Kidney glomerular epithelial cell (primary cell): Measurements from ENCODE around the gene TMEM184B.

Experiments used
- DNase-seq: peaks from one replicate; lab custom pipeline; 2025; lab: John Stamatoyannopoulos, UW

Gene TMEM184B

DNA sequence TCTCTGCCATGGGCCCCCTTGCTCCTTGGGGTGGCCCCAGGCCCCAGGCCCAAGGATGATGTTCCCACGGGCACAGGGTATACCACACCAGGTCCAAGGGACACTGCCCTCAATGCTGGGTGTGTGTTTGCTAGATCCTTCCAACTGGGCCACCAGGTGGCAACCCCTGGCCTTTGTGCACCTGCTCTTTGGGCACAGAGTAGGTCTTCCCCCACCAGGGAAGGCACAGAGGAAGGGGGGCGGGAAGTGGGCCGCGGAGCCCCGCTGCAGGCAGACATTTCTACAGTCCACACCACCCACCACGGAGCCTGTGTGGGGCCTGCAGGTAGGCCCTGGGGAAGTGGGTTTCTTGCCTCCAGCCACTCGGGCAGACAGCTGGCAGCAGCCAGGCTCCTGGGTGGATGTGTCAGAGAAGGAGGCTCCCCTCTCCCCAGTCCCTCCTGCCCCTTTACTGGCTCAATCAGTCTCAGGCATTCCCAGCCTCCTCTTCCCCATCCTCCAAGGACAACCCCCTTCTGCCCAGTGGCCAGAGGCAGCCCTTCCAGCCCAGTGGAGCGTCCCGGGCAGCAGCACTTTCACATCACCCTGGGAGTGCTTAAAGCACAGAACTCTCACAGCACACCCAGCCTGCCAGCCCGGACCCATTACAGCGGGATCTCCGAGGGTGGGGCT is 49.4 kb downstream of the TMEM184B start:
- DNase-seq = peak; percentile 87

DNA sequence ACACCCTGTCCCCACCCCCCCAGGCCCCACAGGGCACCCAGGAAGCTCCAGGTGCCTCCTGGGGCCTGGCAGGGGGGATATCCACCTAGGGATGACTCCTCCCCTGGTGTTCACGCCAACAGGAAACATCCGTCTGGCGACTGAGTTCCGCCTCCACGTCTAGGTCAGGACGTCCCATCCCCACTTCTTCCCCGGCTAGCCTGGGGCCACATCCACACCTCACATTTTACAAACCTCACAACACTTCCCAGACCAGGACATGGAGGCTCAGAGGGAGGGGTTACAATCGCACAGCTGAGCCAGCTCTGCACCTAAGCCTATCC is 50.1 kb downstream of the TMEM184B start:
- no peak for DNase-seq

DNA sequence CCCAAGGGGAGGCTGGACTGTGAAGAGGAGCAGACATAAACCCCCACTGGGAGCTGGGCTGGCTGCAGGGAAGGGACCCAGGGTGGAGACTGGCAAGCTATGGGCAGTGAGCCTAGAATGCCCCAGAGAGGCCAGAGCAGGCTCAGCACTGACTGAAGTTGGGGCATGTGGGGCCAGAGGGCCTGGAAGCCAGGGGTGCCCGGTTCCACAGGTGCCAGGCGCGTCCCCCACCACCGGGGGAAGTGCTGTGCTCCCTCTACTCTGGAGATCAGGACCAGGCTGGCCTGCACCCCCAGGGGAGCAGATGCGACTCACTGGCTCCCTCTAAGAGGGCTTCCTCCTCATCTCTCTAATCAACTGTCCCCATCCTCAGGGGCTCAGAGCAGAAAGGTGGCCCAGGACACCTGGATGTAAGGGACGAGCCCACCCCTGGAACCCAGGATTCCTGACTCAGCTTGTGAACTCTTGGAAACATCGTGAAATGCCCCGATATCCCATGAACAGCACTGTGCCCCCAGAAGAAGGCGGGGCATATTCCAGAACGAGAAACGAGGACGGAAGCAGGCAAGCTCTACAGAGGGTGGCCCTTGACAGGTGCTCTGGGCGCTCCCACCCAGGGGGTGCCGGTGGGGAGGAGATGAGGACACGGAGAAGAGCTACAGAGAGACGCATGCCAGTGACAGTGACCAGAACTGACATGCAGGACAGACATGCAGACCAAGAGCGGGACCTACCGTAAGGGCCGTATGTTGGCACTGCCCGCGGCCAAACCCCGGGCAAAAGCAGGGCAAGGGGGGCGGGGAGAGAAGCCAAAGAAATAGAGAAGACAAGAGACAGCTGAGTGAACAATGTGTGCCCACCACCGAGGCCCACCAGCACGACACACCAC is 50.7 kb downstream of the TMEM184B start:
- no peak for DNase-seq

DNA sequence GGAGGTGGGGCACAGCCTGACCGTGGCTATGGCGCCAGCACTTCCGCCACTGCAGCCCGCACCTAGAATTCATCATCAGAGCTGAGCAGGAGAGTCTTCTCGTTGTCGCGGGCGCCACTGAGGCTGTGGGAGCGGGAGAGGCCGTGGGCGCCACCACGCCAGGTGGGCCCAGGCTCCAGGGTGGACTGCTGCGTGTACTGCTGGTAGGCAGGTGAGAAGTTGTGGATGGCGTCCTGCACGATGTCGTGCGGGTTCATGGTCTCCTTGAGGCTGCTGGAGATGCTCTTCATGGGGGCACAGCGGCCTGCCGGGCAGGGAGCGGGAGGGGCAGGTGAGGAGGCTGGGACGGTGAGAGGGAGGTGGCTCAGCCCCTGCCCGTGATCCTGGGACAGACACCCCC is 51.4 kb downstream of the TMEM184B start:
- no peak for DNase-seq

DNA sequence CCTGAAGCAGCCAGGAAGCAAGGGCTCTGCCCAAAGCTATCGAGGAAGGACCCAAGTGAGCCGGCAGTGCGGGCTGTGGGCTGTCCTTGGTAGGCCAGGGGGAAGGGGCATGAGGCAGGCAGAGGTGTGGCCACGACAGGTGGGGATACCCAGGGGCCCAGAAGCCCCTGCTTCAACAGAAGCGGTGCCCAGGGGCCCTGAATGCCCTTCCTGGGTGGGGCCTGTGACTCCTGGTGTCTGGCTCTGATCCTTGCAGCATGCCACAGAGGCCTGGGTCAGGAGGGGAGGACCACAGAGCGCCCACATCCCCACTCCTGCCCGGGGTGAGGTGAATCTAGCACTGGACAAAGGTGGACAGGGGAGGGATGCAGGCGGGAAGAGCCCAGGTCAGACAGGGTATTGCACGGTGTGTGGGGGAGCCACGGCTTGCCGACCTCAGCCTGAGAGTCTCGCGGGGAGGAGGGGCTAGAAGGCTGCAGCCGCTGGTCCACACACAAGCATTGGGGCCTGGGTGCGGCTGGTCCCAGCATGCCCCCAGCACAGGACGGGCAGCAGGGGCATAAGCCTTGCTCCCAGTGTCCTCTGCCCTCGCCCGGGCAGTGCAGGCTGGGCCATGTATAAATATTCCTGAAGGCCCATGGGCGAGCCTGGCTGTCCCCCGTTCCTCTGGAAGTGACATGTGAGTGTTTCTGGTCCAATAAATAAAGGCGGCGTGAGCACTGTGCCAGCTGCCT is 52.0 kb downstream of the TMEM184B start:
- DNase-seq = no peak

DNA sequence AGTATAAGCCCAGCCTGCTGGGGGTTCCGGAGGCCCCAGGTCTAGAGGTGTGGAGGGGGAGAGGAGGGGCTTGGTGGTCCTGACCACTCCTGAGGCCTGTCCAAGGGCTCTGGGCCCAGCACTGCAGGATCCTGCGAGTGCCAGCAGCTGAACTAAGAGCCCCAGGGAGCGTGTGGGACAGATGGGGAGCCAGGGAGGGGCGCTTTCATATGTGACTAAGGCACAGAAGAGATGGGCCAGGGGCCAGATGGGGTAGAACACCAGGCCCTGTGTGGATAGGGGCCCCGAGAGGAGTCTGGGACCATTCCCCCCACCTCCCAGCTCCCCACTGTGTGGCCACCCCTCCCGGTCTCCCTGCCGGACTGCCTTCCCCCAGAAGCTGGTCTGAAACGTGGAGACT is 52.6 kb downstream of the TMEM184B start:
- DNase-seq = no peak

DNA sequence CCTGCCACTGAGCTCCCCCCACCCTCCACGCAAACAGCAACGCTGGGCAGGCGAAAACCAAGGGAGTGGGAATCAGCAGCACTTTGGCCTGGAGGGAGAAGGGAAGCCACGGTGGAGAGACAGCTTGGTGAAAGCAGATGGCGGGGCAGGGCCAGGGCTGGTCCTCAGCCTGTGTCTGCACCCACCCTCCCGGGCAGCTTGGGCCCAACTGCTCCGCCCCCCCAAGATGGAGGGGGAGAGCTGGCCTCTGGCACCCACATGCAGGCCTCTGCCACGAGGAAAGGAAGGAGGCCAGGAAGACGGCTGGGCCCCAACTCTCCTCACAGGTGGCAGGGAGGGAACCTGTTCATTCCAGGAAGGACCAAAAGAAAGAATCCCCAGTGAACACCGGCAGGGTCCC is 53.2 kb downstream of the TMEM184B start:
- DNase-seq = no peak

DNA sequence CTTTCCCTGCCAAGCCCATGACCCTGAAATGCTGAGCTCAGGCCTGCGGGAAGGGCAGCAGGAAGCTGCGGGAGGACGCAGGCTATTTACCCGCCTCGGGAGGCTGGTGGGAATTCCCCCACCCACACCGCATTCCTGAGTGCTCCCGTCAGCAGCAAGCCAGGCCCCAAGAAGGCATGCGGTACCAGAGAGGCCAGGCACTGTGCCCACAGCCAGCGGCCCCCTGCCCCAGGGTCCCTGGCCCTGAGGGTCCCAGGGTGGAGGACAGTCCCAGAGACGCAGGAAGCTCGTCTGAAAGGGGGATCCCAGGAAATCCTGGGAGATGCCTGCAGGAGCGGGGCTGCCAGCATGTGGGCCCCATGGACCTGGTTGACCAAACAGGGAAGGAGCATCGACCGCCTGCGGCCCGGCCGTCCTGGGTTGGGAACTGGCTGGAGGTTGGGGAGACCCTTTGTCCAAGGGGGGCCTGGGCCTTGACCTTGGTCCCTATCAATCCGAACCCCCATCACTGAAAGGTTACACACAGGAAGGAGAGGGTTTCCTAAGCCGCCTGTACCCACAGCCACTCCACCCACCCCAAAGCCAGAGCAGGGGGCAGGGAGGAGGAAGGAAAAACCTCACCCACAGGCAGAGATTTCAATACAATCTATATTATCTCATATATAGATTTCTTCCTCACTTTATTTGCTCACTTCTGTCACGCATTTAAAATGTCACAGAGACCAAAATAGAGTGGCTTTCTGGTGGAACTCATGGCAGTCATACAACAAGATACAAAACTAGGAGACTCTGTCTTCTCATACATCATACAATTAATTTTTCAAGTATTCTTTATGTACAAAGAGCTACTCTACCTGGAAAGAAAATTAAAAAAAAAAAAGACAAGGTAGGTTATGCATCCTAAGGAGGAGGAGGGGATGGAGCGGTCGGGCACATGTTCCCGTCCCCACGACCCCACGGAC is 53.9 kb downstream of the TMEM184B start:
- DNase-seq = peak; percentile 88

DNA sequence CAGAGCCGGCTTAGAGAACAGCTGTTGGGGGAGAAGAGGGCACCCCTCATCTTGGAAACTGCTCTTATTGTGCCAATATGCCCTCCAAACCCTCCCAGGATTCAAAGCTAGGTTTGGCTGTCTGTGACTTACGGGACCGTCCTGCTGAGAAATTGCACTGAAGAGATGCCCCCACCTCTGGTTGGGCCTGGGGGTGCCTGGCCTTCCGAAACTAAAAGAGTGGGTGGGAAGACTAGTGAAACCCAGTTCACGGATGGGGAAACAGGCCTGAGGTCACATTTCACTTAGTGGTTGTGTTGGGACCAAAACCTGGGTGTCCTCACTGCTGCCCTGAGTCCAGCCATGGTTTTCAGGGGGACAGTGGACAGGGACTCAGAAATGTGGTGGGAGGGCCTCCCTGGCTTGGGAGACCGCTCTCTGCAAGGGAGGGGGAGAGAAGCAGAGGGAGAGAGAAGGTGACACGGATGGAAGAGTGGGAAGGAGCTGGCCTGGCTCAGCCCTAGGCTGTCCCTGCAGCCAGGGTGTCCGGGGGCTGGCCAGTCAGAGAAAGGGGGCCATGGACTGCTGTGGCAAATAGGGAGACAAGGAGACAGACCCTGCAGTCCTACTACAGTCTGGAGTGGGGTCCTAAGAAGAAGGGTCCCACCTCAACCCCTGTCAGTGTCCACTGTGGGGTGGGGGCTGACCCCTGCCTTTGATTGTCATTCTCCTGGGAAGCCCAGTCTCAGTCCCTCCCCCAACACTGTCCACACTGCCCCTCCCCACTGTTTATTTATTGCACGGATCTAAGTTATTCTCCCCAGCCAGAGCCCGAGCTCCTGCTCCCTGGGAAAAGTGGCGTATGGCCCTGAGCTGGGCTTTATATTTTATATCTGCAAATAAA is 57.4 kb downstream of the TMEM184B start:
- DNase-seq = no peak

DNA sequence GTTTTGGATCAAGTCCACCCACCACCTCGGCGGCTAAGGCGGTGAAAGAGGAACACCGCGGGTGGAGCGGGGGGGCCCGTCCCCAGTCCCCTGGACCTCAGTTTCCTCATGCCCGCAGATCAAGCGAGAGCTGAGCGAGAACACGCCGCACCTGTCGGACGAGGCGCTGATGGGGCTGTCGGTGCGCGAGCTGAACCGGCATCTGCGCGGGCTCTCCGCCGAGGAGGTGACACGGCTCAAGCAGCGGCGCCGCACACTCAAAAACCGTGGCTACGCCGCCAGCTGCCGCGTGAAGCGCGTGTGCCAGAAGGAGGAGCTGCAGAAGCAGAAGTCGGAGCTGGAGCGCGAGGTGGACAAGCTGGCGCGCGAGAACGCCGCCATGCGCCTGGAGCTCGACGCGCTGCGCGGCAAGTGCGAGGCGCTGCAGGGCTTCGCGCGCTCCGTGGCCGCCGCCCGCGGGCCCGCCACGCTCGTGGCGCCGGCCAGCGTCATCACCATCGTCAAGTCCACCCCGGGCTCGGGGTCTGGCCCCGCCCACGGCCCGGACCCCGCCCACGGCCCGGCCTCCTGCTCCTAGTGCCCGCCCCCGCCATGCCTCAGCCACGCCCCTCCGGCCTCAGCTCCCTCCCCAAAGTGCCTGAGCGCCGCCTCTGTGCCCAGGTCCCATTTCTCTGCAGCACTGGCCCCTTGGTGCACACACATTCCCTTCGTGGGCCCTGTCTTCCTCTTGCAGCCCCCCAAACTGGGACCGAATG is 58.3 kb downstream of the TMEM184B start:
- DNase-seq = no peak

DNA sequence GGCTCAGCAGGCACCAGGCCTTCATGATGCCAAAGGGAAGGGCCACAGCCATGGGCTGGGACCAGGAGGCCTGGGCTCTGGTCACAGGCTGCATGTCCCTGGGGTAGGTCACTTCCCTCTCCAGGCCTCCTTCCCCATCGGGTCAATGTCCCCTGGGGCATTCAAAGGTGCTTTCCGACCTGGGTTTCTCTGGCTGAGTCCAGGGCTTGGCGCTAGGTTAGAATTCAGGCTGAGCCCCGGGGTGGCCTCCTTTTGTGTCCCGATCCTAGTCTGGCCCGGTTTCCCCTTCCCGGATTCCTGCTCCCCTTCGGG is 58.9 kb downstream of the TMEM184B start:
- no peak for DNase-seq

DNA sequence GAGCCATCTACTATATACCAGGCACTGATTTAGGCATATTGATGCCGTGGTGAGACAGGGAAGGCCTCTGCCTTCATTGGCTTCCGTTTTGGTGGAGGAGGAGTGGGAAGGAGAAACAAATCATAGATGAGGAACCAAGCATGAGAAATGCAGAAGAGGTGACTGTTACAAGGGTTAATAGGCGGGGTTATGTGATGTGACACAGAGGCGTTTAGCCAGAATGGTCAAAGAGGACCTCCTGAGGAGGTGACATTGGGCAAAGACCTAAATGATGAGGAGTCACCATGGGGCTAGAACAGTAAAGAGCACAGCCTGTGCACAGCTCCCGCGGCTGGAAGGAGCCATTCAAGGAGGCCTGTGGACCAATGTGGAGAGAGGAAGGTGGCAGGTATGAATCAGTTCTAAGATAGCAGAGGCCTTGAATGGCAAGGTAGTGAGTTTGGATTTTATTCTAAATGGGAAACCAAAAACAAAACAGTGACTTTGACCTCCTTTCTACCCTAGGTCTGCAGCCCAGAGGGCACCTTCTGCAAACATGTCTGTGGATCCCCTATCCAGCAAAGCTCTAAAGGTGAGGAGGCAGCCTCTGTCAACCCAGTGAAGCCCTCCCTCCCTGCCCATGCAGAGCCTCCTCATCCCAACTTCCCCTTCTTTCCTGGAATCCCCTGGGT is 59.4 kb downstream of the TMEM184B start:
- DNase-seq = no peak

DNA sequence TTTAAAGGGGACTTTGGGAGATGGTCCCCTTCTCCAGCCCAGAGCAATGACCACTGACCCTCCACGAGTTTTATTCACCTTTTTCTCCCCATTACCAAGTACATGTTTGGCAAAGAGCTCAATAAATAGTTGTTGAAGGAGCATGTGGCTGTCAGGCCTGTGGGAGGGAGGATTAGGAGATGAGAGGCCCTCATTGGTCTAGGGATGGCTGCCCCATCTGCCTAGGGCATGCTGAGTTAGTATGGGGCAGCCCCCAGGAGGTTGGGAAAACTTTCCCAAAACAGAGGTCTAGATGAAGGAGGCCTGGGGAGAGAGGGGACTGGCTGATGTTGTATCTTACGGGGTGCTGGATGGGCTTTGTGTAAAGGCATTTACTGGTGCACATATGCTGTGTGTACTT is 60.4 kb downstream of the TMEM184B start:
- DNase-seq = no peak

DNA sequence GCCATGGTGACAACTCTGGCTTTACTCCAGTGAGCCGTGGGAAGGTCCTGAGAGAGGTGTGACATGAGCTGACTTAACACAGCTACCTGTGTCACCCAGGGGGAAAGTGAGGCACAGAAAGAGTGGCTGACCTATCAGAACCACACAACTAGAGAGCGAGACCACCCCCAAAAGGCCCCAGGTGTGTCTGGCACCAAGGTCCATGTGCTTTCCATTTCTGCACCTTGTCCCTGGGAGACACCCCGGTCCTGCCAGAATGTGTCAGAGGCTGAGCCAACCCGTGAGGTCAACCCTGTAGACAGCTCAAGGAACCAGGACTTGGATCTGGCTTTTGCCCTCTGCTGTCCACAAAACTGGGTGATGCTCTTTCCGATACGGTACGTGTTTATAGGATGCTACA is 61.3 kb downstream of the TMEM184B start:
- DNase-seq = no peak

DNA sequence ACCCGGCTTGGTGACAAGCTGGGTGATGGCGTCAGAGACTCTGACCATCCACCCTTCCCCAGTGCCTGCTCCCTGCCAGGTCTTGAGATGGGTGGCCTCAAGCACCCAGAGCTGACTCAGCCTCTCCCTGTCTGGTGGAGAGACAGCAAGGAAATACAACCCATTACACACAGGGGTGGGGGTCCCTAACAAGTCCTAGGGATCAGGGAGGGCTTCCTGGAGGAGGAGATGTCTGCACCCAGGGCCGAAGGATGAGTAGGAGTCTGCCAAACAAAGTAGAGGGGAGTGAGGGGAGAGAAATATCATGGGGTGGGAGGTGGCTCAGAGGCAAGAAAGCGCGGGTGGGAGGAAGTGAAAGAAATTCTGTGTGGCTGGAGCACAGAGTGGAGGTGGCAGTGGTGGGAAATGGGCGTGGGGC is 64.2 kb downstream of the TMEM184B start:
- DNase-seq = no peak

DNA sequence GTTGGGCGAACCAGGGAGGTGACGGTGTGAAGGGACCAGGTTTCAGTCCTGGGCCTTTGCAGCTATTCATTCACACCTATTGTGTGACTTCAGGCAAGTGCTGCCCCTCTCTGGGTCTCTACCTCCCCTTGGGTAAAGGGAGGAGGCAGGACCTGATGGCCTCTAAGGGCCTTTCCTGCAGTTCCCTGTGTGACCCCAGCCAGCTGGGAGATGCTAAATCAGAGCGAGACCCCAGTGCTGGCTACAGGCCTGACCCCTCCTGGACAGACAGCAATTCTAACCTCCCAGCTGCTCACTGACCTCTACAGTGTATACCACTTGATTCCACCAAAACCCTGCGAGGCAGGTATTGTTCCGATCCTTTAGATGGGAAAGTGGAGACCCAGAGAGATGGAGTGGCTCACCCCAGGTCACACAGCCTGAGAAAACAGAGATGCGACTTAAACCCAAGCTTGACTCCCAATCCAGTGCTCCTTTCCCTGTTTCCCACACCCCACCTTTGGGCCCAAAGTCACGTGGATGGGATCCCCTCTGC is 64.8 kb downstream of the TMEM184B start:
- no peak for DNase-seq

DNA sequence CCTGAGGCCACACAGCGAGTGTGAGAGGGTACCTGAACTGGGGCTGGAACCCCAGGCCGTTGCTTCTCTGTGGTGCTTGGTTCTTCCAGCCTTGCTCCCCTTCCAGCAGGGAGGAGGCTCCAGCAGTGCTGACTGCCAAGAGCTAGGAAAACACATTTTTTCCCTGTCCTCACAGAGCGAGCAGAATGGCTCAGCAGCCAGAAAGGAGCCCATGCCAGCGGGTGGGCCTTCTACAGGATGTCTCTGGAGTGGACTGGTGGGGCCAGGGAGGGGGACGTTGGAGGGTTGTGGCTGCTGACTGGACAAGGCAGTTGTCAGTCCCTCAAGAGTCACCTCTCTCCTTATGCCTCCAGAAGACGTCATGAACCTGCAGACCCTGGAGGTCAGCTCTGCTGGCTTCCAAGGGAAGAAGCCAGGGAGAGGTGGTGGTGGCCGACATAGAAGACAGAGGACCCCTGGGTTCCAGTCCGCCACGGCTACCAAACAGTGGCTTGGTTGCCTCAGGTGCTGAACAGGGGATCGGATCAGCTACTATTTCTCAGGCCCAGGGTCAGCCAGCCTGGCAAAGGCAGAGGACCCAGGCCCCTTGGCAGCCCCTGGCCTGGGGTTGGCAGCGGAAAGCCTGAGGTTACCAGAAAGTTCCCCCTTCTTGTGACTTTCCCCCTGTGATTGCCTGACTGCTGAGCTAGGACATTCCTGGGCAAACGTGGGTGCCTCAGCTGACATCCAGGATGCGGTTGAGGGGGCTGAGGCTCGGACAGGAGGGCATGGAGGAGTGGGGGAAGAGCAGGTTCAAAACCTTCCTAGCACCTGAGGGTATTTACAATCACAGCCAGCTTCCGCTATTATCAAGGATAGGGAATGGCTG is 67.3 kb downstream of the TMEM184B start:
- no peak for DNase-seq

DNA sequence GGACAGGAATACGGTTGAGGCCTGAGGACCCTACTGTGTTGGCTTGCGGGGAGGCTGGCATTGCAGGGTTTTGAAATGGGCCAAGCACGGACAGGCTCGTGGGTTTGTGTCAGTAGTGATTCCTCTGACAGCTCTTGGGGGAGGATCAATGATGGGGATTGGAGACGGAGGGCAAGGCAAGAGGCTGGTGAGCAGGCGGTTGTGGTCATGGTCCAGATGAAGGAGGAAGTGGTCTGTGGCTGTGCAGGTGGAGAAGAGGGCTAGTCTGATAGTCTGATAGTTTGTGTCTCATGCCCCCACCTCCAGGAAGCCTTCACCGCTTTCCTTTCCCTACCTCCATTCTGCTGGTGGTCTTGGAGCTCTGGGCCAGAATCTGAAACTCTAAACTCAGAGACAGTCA is 68.0 kb downstream of the TMEM184B start:
- no peak for DNase-seq
